Panc1 (cell line): ENCODE results near the gene C4orf50. TPM values are rescaled to one million over a fixed set of nuclear protein-coding genes. Genes with fewer than 3 reads are reported as not detected.

Experiments
- ATAC-seq: fragments of 200-7000 bp; cut with Tn5 transposase; 2 replicates; pipeline ENCODE4 v1.9.1; 2020; ENCODE audit warnings: mild to moderate bottlenecking, moderate library complexity
- BruUV-seq: library from RNA; stranded (reverse); fragments of 400-500 nt; replicated peaks from 2 replicates; lab custom pipeline; 2021; lab: Mats Ljungman, UMichigan
- CTCF ChIA-PET: fragments of 300-600 bp; sonication (Branson Sonifier 250); formaldehyde crosslinking; loops from one replicate; lab custom pipeline; 2022; ENCODE audit warnings: antibody characterized with exemption; lab: Charles Lee
- POLR2A ChIA-PET: fragments of 300-600 bp; sonication (Branson Sonifier 250); formaldehyde crosslinking; loops from one replicate; lab custom pipeline; 2022; ENCODE audit warnings: antibody characterized with exemption; lab: Charles Lee
- DNase-seq: peaks from one replicate; pipeline ENCODE4 v3.0.0-alpha.2; 2010; ENCODE audit warnings: low read depth, low spot score
- H3K27ac ChIP-seq: 2 replicates; pipeline ENCODE4 v1.5.1; 2011; ENCODE audit warnings: mild to moderate bottlenecking, low read length, inconsistent platforms
- H3K27me3 ChIP-seq: fragments of 200-500 bp; sonication (Bioruptor generic); 2 replicates; pipeline ENCODE4 v1.6.0; 2014; ENCODE audit warnings: low read length, inconsistent platforms; ENCODE audit not compliant: control insufficient read depth, insufficient read depth
- H3K36me3 ChIP-seq: fragments of 200-500 bp; sonication (Bioruptor generic); 2 replicates; pipeline ENCODE4 v1.5.1; 2014; ENCODE audit warnings: inconsistent platforms, mild to moderate bottlenecking, low read length, moderate library complexity; ENCODE audit not compliant: control insufficient read depth, insufficient read depth
- H3K4me1 ChIP-seq: 2 replicates; pipeline ENCODE4 v1.5.1; 2011; ENCODE audit warnings: inconsistent platforms, mild to moderate bottlenecking, low read length, moderate library complexity; ENCODE audit not compliant: control insufficient read depth, insufficient read depth
- H3K4me3 ChIP-seq, 2 experiments: 2 replicates each; pipeline ENCODE4 v1.5.1; 2011 to 2012; ENCODE audit warnings: low read depth in 2 of 2, low read length in 2 of 2, mild to moderate bottlenecking in 2 of 2, inconsistent platforms in 1 of 2, moderate library complexity in 1 of 2
- H3K9me3 ChIP-seq: fragments of 200-500 bp; sonication (Bioruptor generic); 2 replicates; pipeline ENCODE4 v1.5.1; 2014; ENCODE audit warnings: low read depth, mild to moderate bottlenecking, inconsistent platforms, low read length, moderate library complexity; ENCODE audit not compliant: control insufficient read depth, insufficient read depth
- POLR2AphosphoS5 ChIP-seq: IDR thresholded peaks from 2 replicates; pipeline ENCODE4 v1.6.1; 2012; ENCODE audit warnings: mild to moderate bottlenecking, low read depth, low read length, moderate library complexity
- SIN3A ChIP-seq: IDR thresholded peaks from 2 replicates; pipeline ENCODE4 v1.6.1; 2012; ENCODE audit warnings: low read depth, mild to moderate bottlenecking, low read length, moderate library complexity, borderline replicate concordance; ENCODE audit not compliant: insufficient read depth
- TCF7L2 ChIP-seq: IDR thresholded peaks from 2 replicates; pipeline ENCODE4 v1.6.1; 2011; ENCODE audit warnings: mild to moderate bottlenecking, low read depth, low read length, inconsistent platforms
- in situ Hi-C: cut with HindIII; loops from 2 replicates; pipeline ENCODE4 v1.10.0; 2016; ENCODE audit warnings: low sequenced_read_pairs, low pct_unique_long_range_greater_than_20kb
- intact Hi-C: fragments of 100-400 bp; cut with micrococcal nuclease; formaldehyde crosslinking; loops from one replicate; pipeline ENCODE4 v1.10.0; 2022; ENCODE audit not compliant: unreplicated experiment
- total RNA-seq: library from RNA; stranded (reverse); gene quantifications from one replicate; pipeline ENCODE4 v1.2.1, GENCODE V29; 2021; ENCODE audit not compliant: unreplicated experiment
- TF ChIP-seq, protein P1 (sequence below), 2 experiments: IDR thresholded peaks; 2 replicates each; pipeline ENCODE4 v1.6.1; 2011 to 2012; ENCODE audit warnings: low read depth in 2 of 2, control low read depth in 1 of 2, low read length in 1 of 2, mild to moderate bottlenecking in 1 of 2, moderate library complexity in 1 of 2; ENCODE audit not compliant: insufficient read depth in 1 of 2
- TF ChIP-seq, protein P2 (sequence below): fragments of 450-650 bp; IDR thresholded peaks from 2 replicates; pipeline ENCODE4 v1.5.1; 2017; ENCODE audit warnings: mild to moderate bottlenecking

C4orf50 gene
- total RNA-seq, 1 experiment from 2014 or later, result under 0.01 TPM

DNA sequence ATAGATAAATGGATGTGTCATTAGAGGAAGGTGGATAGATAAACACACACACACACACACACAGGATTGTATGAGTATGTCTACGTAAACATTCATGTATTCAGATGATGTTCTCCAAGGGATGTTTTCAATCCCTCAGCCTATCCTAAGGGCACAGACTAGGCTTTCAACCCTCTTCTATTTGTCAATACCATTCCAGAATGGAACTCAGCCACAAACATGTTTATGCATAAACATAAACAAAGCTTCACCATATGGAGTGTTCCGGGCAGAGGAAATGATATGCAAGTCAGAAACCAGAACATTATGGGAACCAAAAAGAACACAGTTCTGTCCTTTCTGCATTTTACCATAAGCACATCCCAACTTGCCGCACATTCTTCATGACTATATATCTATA is 150.4 kb downstream of the C4orf50 start:
- in situ Hi-C loops, result no loop called here
- DNase-seq (no peak), ATAC-seq (no peak)
- no peaks in the 10 kb centered on the region for H3K9me3 ChIP-seq
- POLR2A ChIA-PET, result no interaction called here
- BruUV-seq, result no TSS peak
- H3K27me3 ChIP-seq, result peaks cover 3% of the 10 kb centered on the region; the same call in 1 of the 2 replicates
- intact Hi-C loops, result no loop called here
- H3K27ac ChIP-seq, result no peak overlapping the region
- no peaks in the 10 kb centered on the region for H3K4me1 ChIP-seq
- CTCF ChIA-PET, result no interaction called here
- TF ChIP-seq, protein P1, sequence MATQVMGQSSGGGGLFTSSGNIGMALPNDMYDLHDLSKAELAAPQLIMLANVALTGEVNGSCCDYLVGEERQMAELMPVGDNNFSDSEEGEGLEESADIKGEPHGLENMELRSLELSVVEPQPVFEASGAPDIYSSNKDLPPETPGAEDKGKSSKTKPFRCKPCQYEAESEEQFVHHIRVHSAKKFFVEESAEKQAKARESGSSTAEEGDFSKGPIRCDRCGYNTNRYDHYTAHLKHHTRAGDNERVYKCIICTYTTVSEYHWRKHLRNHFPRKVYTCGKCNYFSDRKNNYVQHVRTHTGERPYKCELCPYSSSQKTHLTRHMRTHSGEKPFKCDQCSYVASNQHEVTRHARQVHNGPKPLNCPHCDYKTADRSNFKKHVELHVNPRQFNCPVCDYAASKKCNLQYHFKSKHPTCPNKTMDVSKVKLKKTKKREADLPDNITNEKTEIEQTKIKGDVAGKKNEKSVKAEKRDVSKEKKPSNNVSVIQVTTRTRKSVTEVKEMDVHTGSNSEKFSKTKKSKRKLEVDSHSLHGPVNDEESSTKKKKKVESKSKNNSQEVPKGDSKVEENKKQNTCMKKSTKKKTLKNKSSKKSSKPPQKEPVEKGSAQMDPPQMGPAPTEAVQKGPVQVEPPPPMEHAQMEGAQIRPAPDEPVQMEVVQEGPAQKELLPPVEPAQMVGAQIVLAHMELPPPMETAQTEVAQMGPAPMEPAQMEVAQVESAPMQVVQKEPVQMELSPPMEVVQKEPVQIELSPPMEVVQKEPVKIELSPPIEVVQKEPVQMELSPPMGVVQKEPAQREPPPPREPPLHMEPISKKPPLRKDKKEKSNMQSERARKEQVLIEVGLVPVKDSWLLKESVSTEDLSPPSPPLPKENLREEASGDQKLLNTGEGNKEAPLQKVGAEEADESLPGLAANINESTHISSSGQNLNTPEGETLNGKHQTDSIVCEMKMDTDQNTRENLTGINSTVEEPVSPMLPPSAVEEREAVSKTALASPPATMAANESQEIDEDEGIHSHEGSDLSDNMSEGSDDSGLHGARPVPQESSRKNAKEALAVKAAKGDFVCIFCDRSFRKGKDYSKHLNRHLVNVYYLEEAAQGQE (IDR thresholded peaks at IDR 0.05; ENCODE audit: insufficient read depth in 1 of 2, low read depth in 2 of 2, low read length in 1 of 2), result no peak
- TF ChIP-seq POLR2AphosphoS5, result no peak
- TF ChIP-seq SIN3A, result no peak
- TF ChIP-seq, protein P2, sequence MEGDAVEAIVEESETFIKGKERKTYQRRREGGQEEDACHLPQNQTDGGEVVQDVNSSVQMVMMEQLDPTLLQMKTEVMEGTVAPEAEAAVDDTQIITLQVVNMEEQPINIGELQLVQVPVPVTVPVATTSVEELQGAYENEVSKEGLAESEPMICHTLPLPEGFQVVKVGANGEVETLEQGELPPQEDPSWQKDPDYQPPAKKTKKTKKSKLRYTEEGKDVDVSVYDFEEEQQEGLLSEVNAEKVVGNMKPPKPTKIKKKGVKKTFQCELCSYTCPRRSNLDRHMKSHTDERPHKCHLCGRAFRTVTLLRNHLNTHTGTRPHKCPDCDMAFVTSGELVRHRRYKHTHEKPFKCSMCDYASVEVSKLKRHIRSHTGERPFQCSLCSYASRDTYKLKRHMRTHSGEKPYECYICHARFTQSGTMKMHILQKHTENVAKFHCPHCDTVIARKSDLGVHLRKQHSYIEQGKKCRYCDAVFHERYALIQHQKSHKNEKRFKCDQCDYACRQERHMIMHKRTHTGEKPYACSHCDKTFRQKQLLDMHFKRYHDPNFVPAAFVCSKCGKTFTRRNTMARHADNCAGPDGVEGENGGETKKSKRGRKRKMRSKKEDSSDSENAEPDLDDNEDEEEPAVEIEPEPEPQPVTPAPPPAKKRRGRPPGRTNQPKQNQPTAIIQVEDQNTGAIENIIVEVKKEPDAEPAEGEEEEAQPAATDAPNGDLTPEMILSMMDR, result no peak
- TF ChIP-seq TCF7L2, result no peak
- H3K4me3 ChIP-seq, result no peak overlapping the region
- H3K36me3 ChIP-seq, result no peaks in the 10 kb centered on the region

DNA sequence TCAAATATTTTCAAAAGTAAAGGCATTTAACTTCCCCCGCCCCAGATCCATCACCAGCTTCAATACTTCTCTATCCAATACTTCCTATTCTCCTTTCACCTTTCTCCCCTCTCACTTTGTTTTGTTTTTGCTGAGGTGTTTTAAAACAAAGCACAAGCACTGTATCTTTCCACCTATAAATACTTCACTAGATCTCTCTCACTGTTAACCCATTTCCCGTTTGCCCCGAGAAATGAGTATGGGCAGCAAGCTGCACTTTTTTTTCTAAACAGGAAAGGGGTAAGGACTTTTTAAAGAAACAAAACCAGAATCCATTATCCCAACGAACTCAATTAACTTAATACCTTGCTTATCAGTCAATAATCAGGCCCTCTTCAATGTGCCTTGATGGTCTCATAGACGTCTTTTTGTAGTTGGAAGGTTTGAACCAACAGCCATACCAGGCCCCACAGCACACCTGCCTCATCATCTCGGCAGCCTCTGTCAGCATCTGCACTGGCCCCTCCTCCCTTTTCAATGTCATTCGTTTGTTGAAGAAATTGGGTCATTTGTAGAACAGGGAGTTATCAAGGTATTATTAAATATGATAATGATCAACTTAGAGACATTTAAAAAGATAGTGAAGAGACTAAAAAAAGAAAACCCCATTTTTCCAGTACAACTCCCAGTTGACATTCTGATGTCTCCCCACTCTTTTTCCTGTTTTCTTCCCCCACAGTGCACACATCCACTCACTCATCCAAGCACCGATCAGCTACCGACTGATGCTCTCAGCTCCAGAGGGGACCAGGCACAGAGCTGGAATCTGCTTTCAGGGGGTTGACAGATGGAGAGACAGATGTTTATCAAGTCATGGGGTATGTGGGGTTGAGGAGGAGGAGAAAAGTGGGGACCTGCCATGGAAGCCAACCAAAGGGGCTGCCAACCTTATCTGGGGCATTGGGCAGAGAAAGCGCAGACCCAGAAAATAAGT is 151.1 kb downstream of the C4orf50 start:
- DNase-seq (no peak), ATAC-seq (no peak)
- H3K27me3 ChIP-seq, result peaks cover 3% of the 10 kb centered on the region; the same call in 1 of the 2 replicates
- H3K4me1 ChIP-seq, result no peaks in the 10 kb centered on the region
- ChIA-PET CTCF (no interaction called here), POLR2A (no interaction called here)
- in situ Hi-C loops (no loop called here), intact Hi-C loops (no loop called here)
- no peak overlapping the region for H3K4me3 ChIP-seq
- no peaks in the 10 kb centered on the region for H3K36me3 ChIP-seq
- H3K27ac ChIP-seq, result no peak overlapping the region
- no TSS peak for BruUV-seq
- TF ChIP-seq, protein P1 (IDR thresholded peaks at IDR 0.05; ENCODE audit: insufficient read depth in 1 of 2, low read depth in 2 of 2, low read length in 1 of 2), result no peak
- TF ChIP-seq TCF7L2, result no peak
- TF ChIP-seq, protein P2, result no peak
- no peak for TF ChIP-seq SIN3A
- H3K9me3 ChIP-seq, result no peaks in the 10 kb centered on the region
